IPS DF 19.7 (cell line): ENCODE measurements around the gene TMEM94.
"Not testable (repeated sequence)": the region's sequence is repeated elsewhere in the genome, so short reads cannot be mapped to it uniquely, and the experiment has no call there.

ENCODE experiments used
- DNase-seq: peaks from one replicate; pipeline ENCODE4 v3.0.0-alpha.2; 2013; ENCODE audit warnings: low read depth, low spot score

TMEM94 gene

DNA sequence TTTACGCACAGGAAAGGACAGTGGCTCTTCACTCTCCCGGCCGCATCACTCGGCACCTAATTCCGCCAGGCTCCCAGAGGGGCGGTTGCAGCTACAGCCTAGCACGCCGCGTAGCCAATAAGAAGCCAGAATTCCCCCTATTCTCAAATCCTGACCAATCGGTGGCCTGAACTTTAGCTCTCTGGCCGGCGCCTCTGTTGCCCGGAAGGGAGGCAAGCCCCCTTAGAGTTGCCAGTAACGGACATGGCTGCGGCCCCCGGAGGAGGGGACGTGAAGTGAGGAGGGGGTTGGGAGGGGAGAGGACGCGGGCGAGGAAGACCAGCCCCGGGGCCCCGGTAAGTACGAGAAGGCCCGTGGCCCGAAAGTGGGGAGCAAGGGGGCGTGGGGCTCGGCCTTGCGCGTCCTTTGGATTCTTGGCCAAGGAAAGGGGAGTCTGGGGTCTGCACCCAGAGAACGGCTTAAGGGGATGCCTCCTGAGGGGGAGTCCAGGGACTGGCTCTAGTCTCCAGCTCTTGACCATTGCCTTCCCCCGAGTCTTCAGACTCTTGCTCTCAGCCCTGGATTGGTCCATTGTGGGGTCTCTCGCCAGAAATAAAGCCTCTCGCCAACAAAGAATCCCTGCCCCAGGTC, at the start of gene TMEM94:
TMEM94 (plus strand) TSS at position 219 of the 630 bp plus-strand sequence. CDS start 15,271 bp downstream, outside the sequence.
- peak; percentile 88 for DNase-seq

DNA sequence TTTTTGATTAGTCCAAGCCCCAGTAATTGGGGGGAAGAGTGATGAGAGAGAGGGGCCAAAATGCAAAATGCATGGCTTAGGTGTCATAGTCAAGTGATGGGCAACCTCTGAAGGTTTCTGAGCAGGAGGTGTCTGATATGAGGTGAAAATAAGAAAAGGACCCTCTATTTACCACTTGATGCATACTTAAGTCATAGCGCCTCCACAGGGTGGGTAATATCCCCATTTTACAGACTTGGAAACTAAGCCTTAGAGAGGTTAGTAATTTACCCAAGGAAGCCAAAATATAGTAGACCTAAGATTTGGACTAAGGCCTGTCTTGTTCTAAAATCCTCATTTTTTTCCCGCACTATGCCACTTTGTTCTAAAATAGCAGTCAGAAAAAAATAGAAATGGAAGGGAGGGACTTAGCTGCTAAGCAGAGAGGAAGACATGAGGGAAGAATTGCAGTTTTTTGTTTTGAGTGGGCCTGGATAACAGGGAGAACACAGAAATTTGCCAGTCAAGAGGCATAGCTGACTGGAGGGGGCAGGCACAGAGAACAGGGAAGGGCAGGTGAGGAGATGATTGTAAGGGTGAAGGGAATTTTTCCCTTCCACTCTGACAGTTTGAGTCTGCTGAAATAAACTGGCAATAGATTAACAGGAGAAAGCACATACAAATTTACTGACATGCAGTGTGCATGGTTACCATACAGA, 48.6 kb upstream of the TMEM94 start:
- no peak for DNase-seq

DNA sequence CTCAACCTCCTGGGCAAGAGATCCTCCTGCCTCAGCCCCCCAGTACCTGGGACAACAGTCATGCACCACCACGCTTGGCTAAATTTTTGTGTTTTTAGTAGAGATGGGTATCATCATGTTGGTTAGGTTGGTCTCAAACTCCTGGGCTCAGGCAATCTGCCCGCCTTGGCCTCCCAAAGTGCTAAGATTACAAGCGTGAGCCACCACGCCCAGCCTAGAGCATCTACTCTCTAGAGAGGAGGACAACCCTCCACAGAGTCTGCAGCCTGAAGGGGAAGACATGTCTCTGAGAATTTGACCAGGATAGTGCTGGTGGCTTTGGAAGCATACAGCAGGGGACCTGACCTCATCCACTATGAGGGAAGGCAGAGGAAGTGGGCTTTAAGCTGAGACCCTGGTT, 46.3 kb upstream of the TMEM94 start:
- DNase-seq, result no peak

GRCh38 chr17:75411328-75412067, 44.9 kb upstream of the TMEM94 start:
- no peak for DNase-seq

DNA sequence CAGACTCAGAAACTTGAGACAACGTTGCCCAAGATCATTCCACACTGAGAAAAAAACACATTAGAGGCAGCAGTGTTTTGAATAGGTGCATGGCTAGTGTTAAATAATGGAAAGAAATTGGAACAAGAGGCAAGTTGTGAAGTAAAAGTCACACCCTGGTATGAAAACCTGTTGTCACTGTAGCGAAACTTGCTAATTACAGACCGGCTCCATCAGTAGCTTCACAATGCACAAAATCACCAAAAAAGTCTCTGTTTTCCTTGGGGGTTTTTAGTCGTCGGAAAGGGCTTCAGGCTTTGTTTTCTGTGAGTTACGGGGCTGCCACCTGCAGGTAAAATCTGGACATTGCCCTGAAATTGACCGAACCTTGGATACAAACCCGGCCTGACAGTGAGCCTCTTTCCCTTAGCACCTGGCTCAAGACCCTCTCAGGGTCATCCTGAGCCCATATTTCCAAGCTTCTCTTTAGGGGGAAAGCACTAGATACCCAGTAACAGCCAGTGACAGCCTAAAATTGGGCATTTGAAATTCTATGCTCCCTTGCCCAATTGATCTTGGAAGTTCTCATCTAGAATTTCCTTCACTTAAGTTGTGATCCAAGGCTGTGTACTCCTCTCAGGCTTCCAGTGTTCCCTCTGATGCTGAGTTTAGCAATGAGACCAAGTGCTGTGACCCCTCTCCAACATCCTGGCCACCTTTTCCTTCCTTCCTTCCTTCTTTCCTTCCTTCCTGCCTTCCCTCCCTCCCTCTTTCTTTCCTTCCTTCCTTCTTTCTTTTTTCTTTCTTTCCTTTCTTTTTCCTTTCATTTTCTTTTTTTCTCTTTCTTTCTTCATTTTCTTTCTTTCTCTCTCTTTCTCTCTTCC, 43.7 kb upstream of the TMEM94 start:
- DNase-seq, result peak; percentile 47

DNA sequence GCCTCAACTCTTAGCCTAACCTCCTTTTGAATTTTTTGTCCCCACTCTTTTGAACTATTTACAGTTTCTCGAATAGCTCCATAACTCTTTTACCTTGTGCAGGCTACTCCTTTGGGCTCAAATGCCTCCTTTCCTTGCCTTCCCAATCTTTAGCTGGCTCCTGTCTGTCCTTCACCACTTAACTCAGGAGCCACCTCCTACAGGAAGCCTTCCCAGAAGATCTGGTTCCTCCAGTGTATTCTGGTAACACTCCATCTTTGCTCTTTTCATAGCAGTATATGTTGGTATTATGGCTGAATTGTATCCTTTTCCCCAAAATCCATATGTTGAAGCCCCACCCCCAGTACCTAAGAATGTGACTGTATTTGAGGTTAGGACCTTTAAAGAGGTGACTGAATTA, 41.9 kb upstream of the TMEM94 start:
- DNase-seq, result no peak

- no peak for DNase-seq
These were observed 40.4 kb upstream of the TMEM94 start for GRCh38 chr17:75416006-75416405.

- no peak for DNase-seq
These were observed 39.3 kb upstream of the TMEM94 start for GRCh38 chr17:75417054-75417580.

DNA sequence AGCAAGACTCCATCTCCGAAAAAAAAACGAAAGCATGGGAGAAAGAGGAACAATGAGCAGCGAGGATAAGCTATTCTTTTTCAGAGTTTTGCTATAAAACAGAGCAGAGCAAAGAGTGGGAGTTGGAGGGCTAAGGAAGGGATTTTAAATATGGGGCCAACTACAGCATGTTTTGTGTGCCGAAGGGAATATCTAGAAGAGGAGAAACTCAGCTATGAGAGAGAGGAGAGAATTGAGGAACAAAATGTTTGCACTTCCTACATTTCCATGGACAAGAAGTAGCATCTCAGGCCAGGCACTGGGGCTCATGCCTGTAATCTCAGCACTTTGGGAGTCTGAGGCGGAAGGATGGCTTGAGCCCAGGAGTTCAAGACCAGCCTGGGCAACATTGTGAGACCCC, 37.9 kb upstream of the TMEM94 start:
- DNase-seq, result no peak

DNA sequence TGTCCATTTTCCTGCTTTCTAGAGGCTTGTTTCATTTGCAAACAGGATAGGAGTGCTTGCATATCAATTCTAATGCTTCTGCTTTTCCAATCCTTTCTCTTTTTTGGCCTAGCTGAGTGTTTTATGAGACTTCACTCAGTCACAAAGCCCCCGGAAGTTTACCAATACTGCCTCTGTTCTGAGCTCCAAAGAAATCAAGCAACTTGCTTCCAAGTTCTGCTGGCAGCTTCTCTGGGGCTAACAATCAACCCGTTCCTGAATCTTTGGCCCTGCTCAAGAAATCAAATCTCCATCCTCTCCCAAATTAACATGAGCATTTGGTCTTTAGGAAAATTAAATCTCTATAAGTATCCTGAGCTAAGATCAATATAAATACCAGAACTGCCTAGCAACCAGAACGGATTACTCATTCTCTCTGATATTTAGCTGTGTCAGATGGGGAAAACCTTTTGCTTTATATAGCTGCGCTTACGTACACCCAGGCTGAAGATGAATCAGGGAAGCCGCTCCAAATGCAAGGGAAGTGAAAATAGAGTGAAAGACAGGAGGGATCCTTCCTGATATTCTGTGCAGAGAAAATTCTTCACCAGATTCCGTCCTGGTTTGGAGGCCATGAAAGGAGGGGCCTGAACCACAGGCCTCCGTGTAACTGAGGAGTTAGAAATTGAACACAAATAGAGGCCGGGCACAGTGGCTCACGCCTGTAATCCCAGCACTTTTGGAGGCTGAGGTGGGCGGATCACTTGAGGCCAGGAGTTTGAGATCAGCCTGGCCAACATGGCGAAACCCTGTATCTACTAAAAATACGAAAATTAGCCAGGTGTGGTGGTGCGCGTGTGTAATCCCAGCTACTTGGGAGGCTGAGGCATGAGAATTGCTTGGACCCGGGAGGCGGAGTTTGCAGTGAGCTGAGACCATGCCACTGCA, 27.6 kb upstream of the TMEM94 start:
- no peak for DNase-seq

- DNase-seq, result peak; percentile 73
These were observed 26.1 kb upstream of the TMEM94 start for GRCh38 chr17:75430159-75430974.

DNA sequence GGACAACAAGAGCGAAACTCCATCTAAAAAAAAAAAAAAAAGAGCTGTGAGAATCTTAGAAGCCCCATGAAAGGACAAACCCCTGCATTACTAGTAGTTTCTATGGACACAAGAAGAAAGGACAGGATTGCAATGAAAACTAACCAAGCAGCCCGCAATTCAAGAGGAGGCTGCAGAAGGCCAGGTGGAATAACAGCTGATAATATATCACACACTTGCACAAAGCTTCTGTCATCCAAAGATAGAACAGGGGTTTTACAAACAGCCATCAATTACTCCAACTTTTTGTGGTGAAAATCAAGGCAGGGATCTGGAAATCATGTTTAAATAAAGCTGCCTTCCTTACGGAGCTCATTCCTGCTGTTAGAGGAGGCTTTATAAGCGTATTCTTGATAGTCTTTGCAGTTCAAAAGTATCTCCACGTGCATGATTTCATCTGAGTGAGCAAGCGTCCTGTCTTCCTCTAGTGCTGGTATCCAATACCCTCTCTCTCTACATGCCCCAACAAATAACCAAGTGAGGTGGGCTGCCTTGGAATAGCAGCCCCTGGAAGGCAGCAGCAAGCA, 23.1 kb upstream of the TMEM94 start:
- no peak for DNase-seq

- not testable (repeated sequence) for DNase-seq
These were observed 22.0 kb upstream of the TMEM94 start for GRCh38 chr17:75434433-75434832.

DNA sequence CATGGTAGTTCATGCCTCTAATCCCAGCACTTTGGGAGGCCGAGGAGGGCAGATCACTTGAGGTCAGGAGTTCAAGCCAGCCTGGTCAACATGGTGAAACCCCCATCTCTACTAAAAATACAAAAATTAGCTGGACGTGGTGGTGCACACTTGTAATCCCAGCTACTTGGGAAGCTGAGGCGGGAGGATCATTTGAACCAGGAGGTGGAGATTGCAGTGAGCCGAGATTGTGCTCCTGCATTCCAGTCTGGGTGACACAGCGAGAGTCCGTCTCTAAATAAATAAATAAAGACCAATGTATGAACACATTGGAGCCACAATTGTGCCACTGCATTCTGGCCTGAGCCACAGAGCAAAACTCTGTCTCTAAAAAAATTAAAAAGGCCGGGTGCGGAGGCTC, 19.0 kb upstream of the TMEM94 start:
- not testable (repeated sequence) for DNase-seq

- DNase-seq, result no peak
These were observed 17.1 kb upstream of the TMEM94 start for GRCh38 chr17:75439287-75439686.

GRCh38 chr17:75440738-75441448, 15.5 kb upstream of the TMEM94 start:
- no peak for DNase-seq

DNA sequence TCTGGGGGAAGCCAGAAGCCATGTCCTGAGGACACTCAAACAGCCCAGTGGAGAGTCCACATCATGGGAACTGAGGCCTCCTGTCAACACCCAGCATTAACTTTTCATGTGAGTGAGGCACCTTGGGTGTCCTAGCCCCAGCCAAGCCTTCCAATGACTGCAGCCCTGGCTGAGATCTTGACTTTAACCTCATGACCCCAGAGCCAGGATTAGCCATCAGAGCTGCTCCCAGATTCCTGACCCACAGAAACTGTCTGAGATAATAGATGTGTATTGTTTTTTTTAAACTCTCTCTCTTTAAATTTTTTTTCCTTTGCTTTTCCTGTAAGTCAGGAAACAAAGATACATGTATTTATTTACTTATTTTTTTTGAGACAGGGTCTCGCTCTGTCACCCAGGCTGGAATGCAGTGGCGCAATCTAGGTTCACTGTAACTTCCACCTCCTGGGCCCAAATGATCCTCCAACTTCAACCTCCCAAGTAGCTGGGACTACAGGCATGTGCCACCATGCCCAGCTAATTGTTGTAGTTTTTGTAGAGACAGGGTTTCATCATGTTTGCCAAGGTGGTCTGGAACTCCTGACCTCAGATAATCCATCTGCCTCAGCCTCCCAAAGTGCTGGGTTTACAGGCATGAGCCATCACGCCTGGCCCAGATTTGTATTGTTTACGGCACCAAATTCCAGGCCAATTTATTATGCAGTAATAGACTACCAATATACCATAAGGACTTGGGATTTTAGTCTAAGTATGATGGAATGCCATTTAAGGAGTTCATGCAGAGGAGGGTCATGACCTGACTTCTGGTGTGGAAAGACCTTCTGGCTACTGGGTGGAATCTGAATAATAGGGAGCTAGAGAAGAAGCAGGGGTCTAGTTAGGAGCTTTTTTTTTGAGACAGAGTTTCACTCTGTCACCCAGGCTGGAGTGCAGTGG, 14.0 kb upstream of the TMEM94 start:
- no peak for DNase-seq
